ENCODE measurements around the gene APBB1IP.

DNA sequence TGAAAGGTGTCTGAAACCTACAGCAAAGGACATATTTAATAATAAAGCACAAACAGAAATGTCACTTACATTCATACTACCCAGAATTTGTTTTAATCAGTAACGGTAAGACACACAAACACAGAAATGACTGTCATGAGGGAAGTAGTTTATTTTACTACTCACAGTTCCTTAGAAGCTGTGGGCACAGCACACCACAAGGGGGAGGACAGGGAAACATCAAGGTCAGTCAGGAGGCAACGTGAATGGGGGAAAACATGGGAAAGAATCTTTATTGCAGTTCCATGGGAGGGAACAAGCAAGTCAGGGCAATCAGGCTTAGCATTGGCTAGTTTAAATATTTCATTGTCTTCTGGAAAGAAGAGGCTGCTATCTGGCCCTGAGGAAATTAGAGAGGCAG is 135.5 kb downstream of the APBB1IP start:
- TF ChIP-seq, protein P1, sequence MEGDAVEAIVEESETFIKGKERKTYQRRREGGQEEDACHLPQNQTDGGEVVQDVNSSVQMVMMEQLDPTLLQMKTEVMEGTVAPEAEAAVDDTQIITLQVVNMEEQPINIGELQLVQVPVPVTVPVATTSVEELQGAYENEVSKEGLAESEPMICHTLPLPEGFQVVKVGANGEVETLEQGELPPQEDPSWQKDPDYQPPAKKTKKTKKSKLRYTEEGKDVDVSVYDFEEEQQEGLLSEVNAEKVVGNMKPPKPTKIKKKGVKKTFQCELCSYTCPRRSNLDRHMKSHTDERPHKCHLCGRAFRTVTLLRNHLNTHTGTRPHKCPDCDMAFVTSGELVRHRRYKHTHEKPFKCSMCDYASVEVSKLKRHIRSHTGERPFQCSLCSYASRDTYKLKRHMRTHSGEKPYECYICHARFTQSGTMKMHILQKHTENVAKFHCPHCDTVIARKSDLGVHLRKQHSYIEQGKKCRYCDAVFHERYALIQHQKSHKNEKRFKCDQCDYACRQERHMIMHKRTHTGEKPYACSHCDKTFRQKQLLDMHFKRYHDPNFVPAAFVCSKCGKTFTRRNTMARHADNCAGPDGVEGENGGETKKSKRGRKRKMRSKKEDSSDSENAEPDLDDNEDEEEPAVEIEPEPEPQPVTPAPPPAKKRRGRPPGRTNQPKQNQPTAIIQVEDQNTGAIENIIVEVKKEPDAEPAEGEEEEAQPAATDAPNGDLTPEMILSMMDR (IDR thresholded peaks at IDR 0.05), result no peak
- TF ChIP-seq POLR2A (IDR thresholded peaks at IDR 0.05), result no peak

Data from heart left ventricle (tissue), 13 donors.